ENCODE results near the gene PODNL1.
"Not testable (repeated sequence)": the region's sequence is repeated elsewhere in the genome, so short reads cannot be mapped to it uniquely, and the experiment has no call there.

The PODNL1 gene

DNA sequence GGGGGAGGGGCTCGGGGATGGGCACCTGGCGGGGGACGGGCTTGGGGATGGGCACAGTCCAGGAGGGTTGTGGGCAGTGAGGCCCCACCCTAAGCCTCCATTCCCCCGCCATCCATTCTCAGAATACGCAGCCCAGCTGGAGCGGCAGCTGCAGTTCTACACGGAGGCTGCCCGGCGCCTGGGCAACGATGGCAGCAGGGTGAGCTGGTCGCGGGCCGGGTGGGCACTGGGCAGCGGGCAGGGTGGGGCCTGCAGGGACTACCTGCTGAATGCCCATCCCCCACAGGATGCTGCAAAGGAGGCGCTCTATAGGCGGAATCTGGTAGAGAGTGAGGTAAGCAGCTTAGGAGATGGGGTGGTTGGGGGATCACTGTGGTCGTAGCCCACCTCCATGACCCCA is 8.3 kb downstream of the PODNL1 start:
- TF ChIP-seq, protein P1, sequence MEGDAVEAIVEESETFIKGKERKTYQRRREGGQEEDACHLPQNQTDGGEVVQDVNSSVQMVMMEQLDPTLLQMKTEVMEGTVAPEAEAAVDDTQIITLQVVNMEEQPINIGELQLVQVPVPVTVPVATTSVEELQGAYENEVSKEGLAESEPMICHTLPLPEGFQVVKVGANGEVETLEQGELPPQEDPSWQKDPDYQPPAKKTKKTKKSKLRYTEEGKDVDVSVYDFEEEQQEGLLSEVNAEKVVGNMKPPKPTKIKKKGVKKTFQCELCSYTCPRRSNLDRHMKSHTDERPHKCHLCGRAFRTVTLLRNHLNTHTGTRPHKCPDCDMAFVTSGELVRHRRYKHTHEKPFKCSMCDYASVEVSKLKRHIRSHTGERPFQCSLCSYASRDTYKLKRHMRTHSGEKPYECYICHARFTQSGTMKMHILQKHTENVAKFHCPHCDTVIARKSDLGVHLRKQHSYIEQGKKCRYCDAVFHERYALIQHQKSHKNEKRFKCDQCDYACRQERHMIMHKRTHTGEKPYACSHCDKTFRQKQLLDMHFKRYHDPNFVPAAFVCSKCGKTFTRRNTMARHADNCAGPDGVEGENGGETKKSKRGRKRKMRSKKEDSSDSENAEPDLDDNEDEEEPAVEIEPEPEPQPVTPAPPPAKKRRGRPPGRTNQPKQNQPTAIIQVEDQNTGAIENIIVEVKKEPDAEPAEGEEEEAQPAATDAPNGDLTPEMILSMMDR (IDR thresholded peaks at IDR 0.05; ENCODE audit: low read depth, low read length, missing control alignments) = no peak
- H3K4me3 ChIP-seq (ENCODE audit: low read depth, low read length) = no peak overlapping the region
- DNase-seq (ENCODE audit: low read depth) = no peak
- in situ Hi-C loops (cut with HindIII; ENCODE audit: low sequenced_read_pairs) = no loop called here

GRCh38 chr19:13929340-13929739 is 8.9 kb downstream of the PODNL1 start:
- no peak overlapping the region for H3K4me3 ChIP-seq (ENCODE audit: low read depth, low read length)
- no peak for DNase-seq (ENCODE audit: low read depth)
- in situ Hi-C loops (cut with HindIII; ENCODE audit: low sequenced_read_pairs) = no loop called here
- TF ChIP-seq, protein P1 (IDR thresholded peaks at IDR 0.05; ENCODE audit: low read depth, low read length, missing control alignments) = no peak

GRCh38 chr19:13926715-13927114 is 11.5 kb downstream of the PODNL1 start:
- in situ Hi-C loops (cut with HindIII; ENCODE audit: low sequenced_read_pairs) = no loop called here
- TF ChIP-seq, protein P1 (IDR thresholded peaks at IDR 0.05; ENCODE audit: low read depth, low read length, missing control alignments) = no peak
- no peak for DNase-seq (ENCODE audit: low read depth)
- no peak overlapping the region for H3K4me3 ChIP-seq (ENCODE audit: low read depth, low read length)

DNA sequence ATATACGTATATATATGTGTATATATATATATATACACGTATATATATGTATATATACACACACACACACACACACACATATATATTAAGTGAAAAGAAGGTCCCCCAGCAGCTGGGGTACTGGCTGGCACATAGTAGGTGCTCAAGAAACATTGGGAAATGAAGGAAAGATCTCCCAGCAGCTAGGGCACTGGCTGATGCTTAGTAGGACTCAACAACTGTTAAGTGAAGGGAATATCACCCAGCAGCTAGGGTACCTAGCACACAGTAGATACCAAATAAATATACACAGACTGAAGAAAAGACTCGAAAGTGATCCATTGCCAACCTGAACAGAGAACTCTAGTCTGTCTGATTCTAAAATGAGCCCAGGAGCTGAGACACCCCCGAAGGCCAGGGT is 12.2 kb downstream of the PODNL1 start:
- no peak for DNase-seq (ENCODE audit: low read depth)
- TF ChIP-seq, protein P1 (IDR thresholded peaks at IDR 0.05; ENCODE audit: low read depth, low read length, missing control alignments) = no peak
- H3K4me3 ChIP-seq (ENCODE audit: low read depth, low read length) = no peak overlapping the region
- in situ Hi-C loops (cut with HindIII; ENCODE audit: low sequenced_read_pairs) = no loop called here

- no peak overlapping the region for H3K4me3 ChIP-seq (ENCODE audit: low read depth, low read length)
- no peak for DNase-seq (ENCODE audit: low read depth)
- TF ChIP-seq, protein P1 (IDR thresholded peaks at IDR 0.05; ENCODE audit: low read depth, low read length, missing control alignments) = no peak
- in situ Hi-C loops (cut with HindIII; ENCODE audit: low sequenced_read_pairs) = no loop called here
Measured at GRCh38 chr19:13923194-13923987, 14.8 kb downstream of the PODNL1 start.

DNA sequence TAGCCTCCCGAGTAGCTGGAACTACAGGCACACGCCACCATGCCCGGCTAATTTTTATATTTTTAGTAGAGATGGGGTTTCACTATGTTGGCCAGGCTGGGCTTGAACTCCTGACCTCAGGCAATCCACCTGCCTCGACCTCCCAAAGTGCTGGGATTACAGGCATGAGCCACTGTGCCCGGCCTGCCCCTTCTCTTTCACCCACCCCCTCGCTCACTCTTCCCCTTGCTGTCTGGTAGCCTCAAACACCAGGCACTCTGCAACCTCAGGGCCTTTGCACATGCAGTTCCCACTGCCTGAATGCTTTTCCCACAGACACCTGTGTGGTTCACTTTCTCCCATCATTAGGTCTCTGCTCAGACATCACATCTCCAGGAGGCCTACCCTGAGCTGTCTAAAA is 16.1 kb downstream of the PODNL1 start:
- in situ Hi-C loops (cut with HindIII; ENCODE audit: low sequenced_read_pairs); H3K4me3 ChIP-seq (ENCODE audit: low read depth, low read length); DNase-seq (ENCODE audit: low read depth): not testable (repeated sequence)

DNA sequence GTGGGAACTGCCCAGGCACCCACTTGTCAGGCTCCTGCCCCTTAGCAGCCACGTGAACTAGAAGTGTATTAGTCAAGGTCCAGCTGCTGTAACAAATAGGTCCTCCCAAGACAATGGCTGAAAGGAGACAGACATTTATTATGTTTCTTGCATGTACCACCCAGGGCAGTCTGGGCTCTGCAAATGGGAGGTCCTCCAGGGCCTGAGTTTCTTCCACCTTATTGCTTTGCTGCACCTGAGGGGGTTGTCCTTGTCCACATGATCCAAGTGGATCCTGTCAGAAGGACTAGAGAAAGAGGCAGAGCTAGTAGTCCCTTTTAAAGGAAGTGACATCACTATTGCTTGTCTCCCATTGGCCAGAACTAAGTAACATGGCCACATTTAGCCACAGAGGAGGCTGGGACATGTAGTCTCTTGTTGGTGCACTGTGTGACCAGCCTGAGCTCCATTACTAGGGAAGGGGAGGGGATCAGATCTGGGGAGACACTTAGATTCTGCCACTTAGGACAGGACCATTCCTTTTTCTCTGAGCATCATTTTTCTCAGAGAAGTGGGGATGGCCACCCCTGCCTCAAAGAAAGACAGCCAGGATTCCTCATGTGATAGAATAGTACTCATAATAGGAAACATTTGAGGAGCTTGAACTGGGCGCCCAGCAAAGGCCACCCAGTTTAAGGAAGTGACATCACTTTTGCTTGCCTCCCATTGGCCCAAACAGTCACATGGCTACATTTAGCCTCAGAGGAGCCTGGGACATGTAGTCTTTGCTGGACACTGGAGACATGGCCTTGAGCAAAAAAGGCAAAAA is 17.1 kb downstream of the PODNL1 start:
- DNase-seq (ENCODE audit: low read depth) = no peak
- in situ Hi-C loops (cut with HindIII; ENCODE audit: low sequenced_read_pairs) = no loop called here
- H3K4me3 ChIP-seq (ENCODE audit: low read depth, low read length) = no peak overlapping the region
- TF ChIP-seq, protein P1 (IDR thresholded peaks at IDR 0.05; ENCODE audit: low read depth, low read length, missing control alignments) = no peak

Data from astrocyte of the cerebellum (primary cell).